ENCODE measurements around the gene CNOT4.

The CNOT4 gene

GRCh38 chr7:135518748-135519147 is 8.8 kb upstream of the CNOT4 start:
- Histone ChIP-seq H3K4me2 (ENCODE audit: low read length) (no peak overlapping the region), H2BK12ac (ENCODE audit: low read length) (no peak overlapping the region), H3K4me1 (ENCODE audit: control insufficient read depth in 1 of 2, insufficient read depth in 2 of 2, low read length in 2 of 2) (no peaks in the 10 kb centered on the region), H4K8ac (ENCODE audit: low read depth, low read length) (no peak overlapping the region), H3K18ac (ENCODE audit: low read length) (no peak overlapping the region), H2AK5ac (ENCODE audit: low read length) (no peak overlapping the region), H2AFZ (ENCODE audit: insufficient read depth, low read length, poor library complexity) (no peak overlapping the region), H3K79me2 (ENCODE audit: control insufficient read depth, insufficient read depth, low read length, poor library complexity) (no peaks in the 10 kb centered on the region), H2BK120ac (ENCODE audit: insufficient read depth, low read length, poor library complexity) (no peak overlapping the region), H3K27me3 (ENCODE audit: insufficient read depth, low read length) (no peaks in the 10 kb centered on the region), H3K9ac (ENCODE audit: low read length) (no peak overlapping the region), H3K23ac (ENCODE audit: low read length) (no peak overlapping the region), H2BK5ac (ENCODE audit: low read depth, low read length, poor library complexity) (no peak overlapping the region), H3K9me3 (ENCODE audit: insufficient read depth, low read depth, low read length) (no peaks in the 10 kb centered on the region), H3K4me3 (ENCODE audit: low read depth, low read length) (no peak overlapping the region), H3K14ac (ENCODE audit: low read length) (no peak overlapping the region), H3K36me3 (ENCODE audit: control insufficient read depth in 1 of 2, insufficient read depth in 2 of 2, low read length in 2 of 2) (no peaks in the 10 kb centered on the region), H4K91ac (ENCODE audit: low read depth, low read length) (no peak overlapping the region), H3K4ac (ENCODE audit: low read depth, low read length) (no peak overlapping the region), H3K27ac (ENCODE audit: low read depth, low read length) (no peak overlapping the region), H4K12ac (ENCODE audit: low read depth, low read length) (no peak overlapping the region), H3K79me1 (ENCODE audit: low read length) (no peaks in the 10 kb centered on the region)
- no CpG with 5 or more reads among the region's 1 CpG for WGBS (ENCODE audit: extremely low coverage, insufficient coverage, insufficient read length)
- no peak for DNase-seq

GRCh38 chr7:135517060-135517459 is 7.2 kb upstream of the CNOT4 start:
- no peak overlapping the region for H3K23ac ChIP-seq (ENCODE audit: low read length)
- no peak overlapping the region for H4K12ac ChIP-seq (ENCODE audit: low read depth, low read length)
- no peaks in the 10 kb centered on the region for H3K36me3 ChIP-seq (ENCODE audit: control insufficient read depth in 1 of 2, insufficient read depth in 2 of 2, low read length in 2 of 2)
- WGBS (ENCODE audit: extremely low coverage, insufficient coverage, insufficient read length): no CpG with 5 or more reads among the region's 3 CpGs
- H3K79me1 ChIP-seq (ENCODE audit: low read length): no peaks in the 10 kb centered on the region
- no peak overlapping the region for H3K4me2 ChIP-seq (ENCODE audit: low read length)
- no peaks in the 10 kb centered on the region for H3K4me1 ChIP-seq (ENCODE audit: control insufficient read depth in 1 of 2, insufficient read depth in 2 of 2, low read length in 2 of 2)
- H3K27ac ChIP-seq (ENCODE audit: low read depth, low read length): no peak overlapping the region
- H3K9me3 ChIP-seq (ENCODE audit: insufficient read depth, low read depth, low read length): no peaks in the 10 kb centered on the region
- no peak overlapping the region for H3K4ac ChIP-seq (ENCODE audit: low read depth, low read length)
- no peak overlapping the region for H2AFZ ChIP-seq (ENCODE audit: insufficient read depth, low read length, poor library complexity)
- no peak overlapping the region for H2BK120ac ChIP-seq (ENCODE audit: insufficient read depth, low read length, poor library complexity)
- no peak overlapping the region for H2BK5ac ChIP-seq (ENCODE audit: low read depth, low read length, poor library complexity)
- no peak overlapping the region for H3K14ac ChIP-seq (ENCODE audit: low read length)
- no peaks in the 10 kb centered on the region for H3K79me2 ChIP-seq (ENCODE audit: control insufficient read depth, insufficient read depth, low read length, poor library complexity)
- no peak overlapping the region for H4K91ac ChIP-seq (ENCODE audit: low read depth, low read length)
- no peak overlapping the region for H3K18ac ChIP-seq (ENCODE audit: low read length)
- H2BK12ac ChIP-seq (ENCODE audit: low read length): no peak overlapping the region
- no peak overlapping the region for H3K4me3 ChIP-seq (ENCODE audit: low read depth, low read length)
- no peak for DNase-seq
- H3K27me3 ChIP-seq (ENCODE audit: insufficient read depth, low read length): no peaks in the 10 kb centered on the region
- no peak overlapping the region for H3K9ac ChIP-seq (ENCODE audit: low read length)
- H4K8ac ChIP-seq (ENCODE audit: low read depth, low read length): no peak overlapping the region
- no peak overlapping the region for H2AK5ac ChIP-seq (ENCODE audit: low read length)

- no peak overlapping the region for H3K4me3 ChIP-seq (ENCODE audit: low read depth, low read length)
- H3K23ac ChIP-seq (ENCODE audit: low read length): no peak overlapping the region
- H3K4me1 ChIP-seq (ENCODE audit: control insufficient read depth in 1 of 2, insufficient read depth in 2 of 2, low read length in 2 of 2): peaks cover 0 to 3% of the 10 kb centered on the region in 2 experiments
- no peak overlapping the region for H2AK5ac ChIP-seq (ENCODE audit: low read length)
- H3K27me3 ChIP-seq (ENCODE audit: insufficient read depth, low read length): no peaks in the 10 kb centered on the region
- H3K18ac ChIP-seq (ENCODE audit: low read length): no peak overlapping the region
- no peak overlapping the region for H2BK120ac ChIP-seq (ENCODE audit: insufficient read depth, low read length, poor library complexity)
- H3K36me3 ChIP-seq (ENCODE audit: control insufficient read depth in 1 of 2, insufficient read depth in 2 of 2, low read length in 2 of 2): no peaks in the 10 kb centered on the region
- H3K14ac ChIP-seq (ENCODE audit: low read length): no peak overlapping the region
- peaks cover under 1% of the 10 kb centered on the region for H3K79me1 ChIP-seq (ENCODE audit: low read length)
- H3K4ac ChIP-seq (ENCODE audit: low read depth, low read length): no peak overlapping the region
- H3K9ac ChIP-seq (ENCODE audit: low read length): no peak overlapping the region
- peaks cover under 1% of the 10 kb centered on the region for H3K79me2 ChIP-seq (ENCODE audit: control insufficient read depth, insufficient read depth, low read length, poor library complexity)
- H4K12ac ChIP-seq (ENCODE audit: low read depth, low read length): no peak overlapping the region
- no peak overlapping the region for H2BK12ac ChIP-seq (ENCODE audit: low read length)
- no peak overlapping the region for H4K91ac ChIP-seq (ENCODE audit: low read depth, low read length)
- H3K4me2 ChIP-seq (ENCODE audit: low read length): no peak overlapping the region
- no peak overlapping the region for H2AFZ ChIP-seq (ENCODE audit: insufficient read depth, low read length, poor library complexity)
- H4K8ac ChIP-seq (ENCODE audit: low read depth, low read length): no peak overlapping the region
- no peak for DNase-seq
- no peaks in the 10 kb centered on the region for H3K9me3 ChIP-seq (ENCODE audit: insufficient read depth, low read depth, low read length)
- H2BK5ac ChIP-seq (ENCODE audit: low read depth, low read length, poor library complexity): no peak overlapping the region
- WGBS (ENCODE audit: extremely low coverage, insufficient coverage, insufficient read length): no CpG with 5 or more reads among the region's 3 CpGs
- H3K27ac ChIP-seq (ENCODE audit: low read depth, low read length): no peak overlapping the region
Observed at GRCh38 chr7:135514856-135515255, 5.0 kb upstream of the CNOT4 start.

GRCh38 chr7:135512135-135512887 is 2.4 kb upstream of the CNOT4 start:
- Histone ChIP-seq H4K8ac (ENCODE audit: low read depth, low read length) (no peak overlapping the region), H3K4me2 (ENCODE audit: low read length) (no peak overlapping the region), H3K14ac (ENCODE audit: low read length) (no peak overlapping the region), H3K27ac (ENCODE audit: low read depth, low read length) (no peak overlapping the region), H2AK5ac (ENCODE audit: low read length) (no peak overlapping the region), H3K9me3 (ENCODE audit: insufficient read depth, low read depth, low read length) (no peaks in the 10 kb centered on the region), H3K36me3 (ENCODE audit: control insufficient read depth in 1 of 2, insufficient read depth in 2 of 2, low read length in 2 of 2) (no peaks in the 10 kb centered on the region), H2BK12ac (ENCODE audit: low read length) (no peak overlapping the region), H2BK5ac (ENCODE audit: low read depth, low read length, poor library complexity) (no peak overlapping the region), H3K79me1 (ENCODE audit: low read length) (peaks cover 2% of the 10 kb centered on the region), H2BK120ac (ENCODE audit: insufficient read depth, low read length, poor library complexity) (no peak overlapping the region), H3K79me2 (ENCODE audit: control insufficient read depth, insufficient read depth, low read length, poor library complexity) (peaks cover 5% of the 10 kb centered on the region), H3K9ac (ENCODE audit: low read length) (no peak overlapping the region), H3K4me1 (ENCODE audit: control insufficient read depth in 1 of 2, insufficient read depth in 2 of 2, low read length in 2 of 2) (peaks cover 0 to 3% of the 10 kb centered on the region in 2 experiments), H3K4me3 (ENCODE audit: low read depth, low read length) (no peak overlapping the region), H3K23ac (ENCODE audit: low read length) (no peak overlapping the region), H3K4ac (ENCODE audit: low read depth, low read length) (no peak overlapping the region), H4K12ac (ENCODE audit: low read depth, low read length) (no peak overlapping the region), H4K91ac (ENCODE audit: low read depth, low read length) (no peak overlapping the region), H2AFZ (ENCODE audit: insufficient read depth, low read length, poor library complexity) (no peak overlapping the region), H3K18ac (ENCODE audit: low read length) (no peak overlapping the region), H3K27me3 (ENCODE audit: insufficient read depth, low read length) (no peaks in the 10 kb centered on the region)
- DNase-seq: peak; percentile 31 to 76
- WGBS (ENCODE audit: extremely low coverage, insufficient coverage, insufficient read length): no CpG with 5 or more reads among the region's 2 CpGs

All from trophoblast cell (in vitro differentiated cells and primary cell).